ENCODE results near the gene CALML3. TPM values are rescaled to one million over a fixed set of nuclear protein-coding genes. Genes with fewer than 3 reads are reported as not detected.

Gene CALML3
- total and polyA plus RNA-seq, 2 of the 8 experiments (the other 6 are each of a cell fraction or from before 2014, with no cell fraction given): not detected

- no peak for TF ChIP-seq CHD7 (IDR thresholded peaks at IDR 0.05; ENCODE audit: insufficient replicate concordance, low read length)
- no peak for TF ChIP-seq ATF3 (IDR thresholded peaks at IDR 0.05; ENCODE audit: insufficient read depth, low read depth, low read length)
- TF ChIP-seq BCL11A (IDR thresholded peaks at IDR 0.05; ENCODE audit: low read depth in 2 of 2, low read length in 2 of 2): no peak
- TF ChIP-seq ASH2L (IDR thresholded peaks at IDR 0.05; ENCODE audit: low read length): no peak
- TF ChIP-seq SAP30 (IDR thresholded peaks at IDR 0.05; ENCODE audit: insufficient read depth, insufficient replicate concordance, low read length): no peak
- TF ChIP-seq POU5F1 (IDR thresholded peaks at IDR 0.05; ENCODE audit: low read depth, low read length): no peak
- TF ChIP-seq ATF2 (IDR thresholded peaks at IDR 0.05; ENCODE audit: low read length): no peak
- TF ChIP-seq CBX5 (IDR thresholded peaks at IDR 0.05; ENCODE audit: low read depth, low read length): no peak
- no peak for TF ChIP-seq KDM4A (IDR thresholded peaks at IDR 0.05; ENCODE audit: low read depth, low read length, severe bottlenecking)
Measured at GRCh38 chr10:5502061-5502521, 22.7 kb upstream of the CALML3 start (continued).

All from H1 (cell line).